NCI-H187 (cell line): ENCODE results near the gene MACROD1.

Experiments used
- DNase-seq, 2 experiments: peaks; one replicate each; lab custom pipeline; 2025; lab: John Stamatoyannopoulos, UW

The MACROD1 gene

DNA sequence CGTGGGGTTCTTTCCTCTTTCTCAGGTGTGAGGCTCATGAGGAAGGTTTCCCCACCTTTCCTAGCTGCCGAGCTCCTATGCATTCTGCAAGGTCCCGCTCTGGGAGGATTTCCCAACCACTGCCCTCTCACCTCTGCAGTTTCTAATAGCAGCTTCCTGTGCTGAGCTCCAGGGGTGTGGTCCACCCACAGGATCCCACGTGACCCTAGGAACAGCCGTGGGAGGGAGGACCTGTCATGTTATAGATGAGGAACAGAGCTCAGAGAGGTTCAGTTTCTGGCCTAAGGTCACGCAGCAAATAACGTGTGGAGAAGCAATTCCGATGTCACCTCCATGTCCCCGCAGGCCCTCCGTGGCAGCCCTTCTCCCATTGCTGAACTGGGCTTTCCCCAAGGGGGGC, 91.7 kb downstream of the MACROD1 start:
- DNase-seq: no peak

DNA sequence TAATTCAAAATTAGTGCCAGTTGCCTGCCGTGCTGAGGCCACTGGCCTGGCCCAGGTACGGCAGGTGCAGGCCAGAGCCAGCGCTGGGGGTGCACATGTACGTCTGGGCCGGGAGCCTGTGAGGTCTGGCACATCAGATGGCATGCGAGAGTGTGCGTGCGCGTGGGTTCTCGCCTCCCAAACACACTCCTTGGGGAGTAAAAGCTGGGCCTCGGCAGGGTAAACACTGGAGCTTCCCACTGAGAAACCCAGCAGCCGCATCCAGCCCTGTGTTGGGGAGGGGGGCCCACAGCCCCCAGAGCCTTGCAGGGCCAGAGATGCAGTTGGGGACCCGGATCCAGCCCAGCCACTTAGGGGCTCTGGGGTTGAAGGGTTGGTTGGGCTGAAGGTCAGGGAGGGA, 92.4 kb downstream of the MACROD1 start:
- no peak for DNase-seq

GRCh38 chr11:64072871-64073270, 93.0 kb downstream of the MACROD1 start:
- DNase-seq: no peak

DNA sequence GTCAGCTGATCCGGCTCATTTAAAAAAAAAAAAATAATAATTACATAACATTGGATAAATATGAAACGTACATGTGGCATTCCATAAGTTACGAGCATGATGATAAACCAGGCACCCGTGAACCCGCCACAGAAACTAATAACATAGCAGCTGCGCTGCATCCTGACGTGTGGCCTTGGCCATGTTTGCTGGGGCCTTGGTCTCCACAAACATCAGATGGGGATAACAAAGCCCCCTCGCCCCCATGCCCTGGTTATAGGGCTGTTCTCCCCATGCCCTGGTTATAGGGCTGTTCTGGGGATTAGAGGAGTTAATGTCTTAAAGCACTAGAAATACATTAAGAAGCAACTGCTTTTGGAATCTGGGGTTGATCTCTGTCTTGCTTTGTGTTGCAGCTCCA, 93.5 kb downstream of the MACROD1 start:
- DNase-seq: no peak

- no peak for DNase-seq
These were observed 94.1 kb downstream of the MACROD1 start for GRCh38 chr11:64071849-64072248.

DNA sequence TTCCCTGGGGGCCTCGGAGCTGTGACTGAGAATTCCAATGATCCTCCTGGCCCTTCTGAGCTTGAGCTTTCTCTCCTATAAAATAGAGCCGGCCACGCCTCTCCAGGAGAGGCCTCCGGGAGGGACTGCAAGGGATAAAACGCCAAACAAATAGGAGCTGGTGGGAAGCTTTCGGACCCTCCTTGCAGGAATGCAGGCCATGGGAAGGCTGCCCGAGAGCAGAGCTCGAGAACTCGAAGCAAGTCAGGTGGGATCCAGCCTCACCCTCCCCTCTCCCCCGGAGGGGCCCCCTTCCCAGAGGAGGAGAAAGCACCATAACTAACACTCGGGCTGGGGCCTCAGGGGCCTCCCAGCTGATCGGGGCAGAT, 95.6 kb downstream of the MACROD1 start:
- DNase-seq: no peak

DNA sequence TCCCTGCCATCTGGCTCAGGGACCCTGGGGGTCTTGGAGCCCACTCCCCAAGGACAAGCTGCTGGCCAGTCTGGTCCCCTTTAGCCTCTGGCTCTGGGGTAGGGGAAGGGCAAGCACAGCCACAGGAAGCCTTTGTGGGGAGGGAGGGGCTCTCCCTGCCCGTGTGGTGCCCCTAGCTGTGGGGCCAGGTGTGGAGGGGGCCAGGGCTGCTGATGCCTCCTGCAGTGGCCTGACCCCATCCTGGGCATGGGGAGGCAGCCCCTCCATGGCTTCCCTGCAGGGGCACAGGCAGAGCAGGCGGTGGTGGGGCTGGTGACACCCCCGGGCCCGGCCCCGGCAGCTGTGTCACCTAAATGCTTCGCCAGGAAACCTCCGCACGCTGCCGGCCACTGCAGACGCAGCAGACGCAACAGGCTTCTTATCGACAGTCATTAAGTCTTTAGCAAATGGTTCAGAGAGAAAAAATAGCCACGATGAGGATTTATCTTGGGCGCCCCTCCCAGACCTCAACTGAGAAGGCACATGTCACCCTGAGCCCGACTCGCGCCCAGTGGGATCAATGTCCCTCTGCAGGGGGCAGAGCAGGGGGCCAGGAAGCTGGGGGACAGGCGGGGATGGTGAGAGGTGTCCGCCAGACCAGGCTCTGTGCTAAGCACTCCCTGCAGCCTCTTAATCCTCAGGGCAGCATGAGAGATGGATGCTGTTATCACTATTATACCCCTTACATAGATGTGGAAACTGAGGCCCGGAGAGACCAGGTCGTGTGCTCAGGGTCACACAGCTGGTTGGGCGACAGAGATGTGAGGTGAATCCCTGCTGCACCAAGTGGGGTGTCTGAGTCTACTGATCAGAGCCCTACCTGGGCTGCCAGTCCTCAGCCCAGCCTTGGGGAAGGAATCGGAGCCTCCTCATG, 96.3 kb downstream of the MACROD1 start:
- DNase-seq: no peak

GRCh38 chr11:64068705-64069400, 97.1 kb downstream of the MACROD1 start:
- no peak for DNase-seq

DNA sequence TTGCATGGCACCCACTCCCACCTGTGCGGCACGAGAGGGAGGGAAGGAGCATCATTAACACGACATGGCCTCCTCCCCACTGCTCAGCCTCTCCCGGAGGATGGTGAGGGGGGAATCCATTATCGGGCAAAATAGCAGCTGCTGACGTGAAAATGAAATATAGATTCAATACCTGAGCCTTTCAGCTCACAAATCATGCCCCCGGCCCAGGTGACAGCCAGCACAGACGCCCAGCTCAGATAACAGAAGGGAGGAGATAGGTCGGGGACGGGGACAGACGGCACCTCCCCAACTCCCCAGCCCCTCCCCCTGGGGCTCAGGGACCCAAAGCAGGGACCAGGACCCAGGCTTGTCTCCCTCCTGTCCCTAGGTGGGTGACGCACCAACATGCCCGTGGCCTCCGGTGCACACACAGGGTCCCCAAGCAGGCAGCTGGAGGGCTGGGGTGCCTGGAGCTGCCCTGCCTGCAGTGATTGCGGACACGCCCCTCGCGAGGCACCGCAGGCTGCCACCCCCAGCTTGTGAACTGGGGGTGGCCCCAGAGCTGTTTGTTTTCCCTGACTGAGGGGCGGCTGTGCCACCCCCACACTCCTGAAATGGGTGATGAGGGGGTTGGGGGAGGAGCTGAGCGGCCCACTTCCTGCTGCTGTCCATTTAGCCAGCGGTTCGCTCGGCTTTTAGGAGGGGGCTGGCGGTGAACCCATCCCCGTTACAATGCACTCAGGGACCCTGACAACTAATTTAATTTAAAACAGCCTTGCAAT, 98.5 kb downstream of the MACROD1 start:
- DNase-seq: no peak

DNA sequence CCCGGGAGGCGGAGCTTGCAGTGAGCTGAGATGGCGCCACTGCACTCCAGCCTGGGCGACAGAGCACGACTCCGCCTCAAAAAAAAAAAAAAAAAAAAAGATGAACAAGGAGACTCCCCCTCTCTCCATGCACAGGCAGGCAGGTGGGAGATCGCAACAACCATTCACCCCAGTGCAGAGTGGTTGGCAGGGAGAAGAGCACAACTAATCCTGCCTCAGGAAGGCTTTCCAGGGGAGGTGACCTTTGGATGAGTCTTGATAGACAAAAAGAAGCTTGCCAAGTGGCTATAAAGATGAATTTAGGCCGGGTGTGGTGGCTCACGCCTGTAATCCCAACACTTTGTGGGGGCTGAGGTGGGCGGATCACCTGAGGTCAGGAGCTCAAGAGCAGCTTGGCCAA, 100.2 kb downstream of the MACROD1 start:
- DNase-seq: no peak

- no peak for DNase-seq
These were observed 100.8 kb downstream of the MACROD1 start for GRCh38 chr11:64065141-64065465.

- DNase-seq: no peak
These were observed 101.4 kb downstream of the MACROD1 start for GRCh38 chr11:64064374-64065140.

DNA sequence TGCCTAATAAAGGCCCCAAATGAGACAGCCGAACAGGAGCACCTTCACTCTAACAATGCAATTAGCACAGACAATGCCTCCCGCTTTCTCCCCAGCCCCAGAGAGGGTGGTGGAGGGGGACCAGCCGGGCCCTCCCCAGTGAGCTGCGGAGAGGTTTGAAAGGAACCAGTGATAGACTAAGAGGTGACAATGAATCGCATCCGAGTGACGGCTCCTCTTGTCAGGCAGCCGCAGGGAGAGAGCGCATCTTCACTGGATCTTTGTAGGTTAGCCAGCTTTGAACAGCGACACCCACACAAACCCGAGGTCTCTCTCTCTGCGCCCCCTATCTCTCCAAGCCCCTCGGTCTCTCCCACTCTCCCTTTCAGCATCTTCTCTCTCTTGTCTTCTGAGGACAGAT, 102.1 kb downstream of the MACROD1 start:
- no peak for DNase-seq

- DNase-seq: no peak
These were observed 103.5 kb downstream of the MACROD1 start for GRCh38 chr11:64062185-64063039.

GRCh38 chr11:64060861-64061444, 105.0 kb downstream of the MACROD1 start:
- DNase-seq: no peak

DNA sequence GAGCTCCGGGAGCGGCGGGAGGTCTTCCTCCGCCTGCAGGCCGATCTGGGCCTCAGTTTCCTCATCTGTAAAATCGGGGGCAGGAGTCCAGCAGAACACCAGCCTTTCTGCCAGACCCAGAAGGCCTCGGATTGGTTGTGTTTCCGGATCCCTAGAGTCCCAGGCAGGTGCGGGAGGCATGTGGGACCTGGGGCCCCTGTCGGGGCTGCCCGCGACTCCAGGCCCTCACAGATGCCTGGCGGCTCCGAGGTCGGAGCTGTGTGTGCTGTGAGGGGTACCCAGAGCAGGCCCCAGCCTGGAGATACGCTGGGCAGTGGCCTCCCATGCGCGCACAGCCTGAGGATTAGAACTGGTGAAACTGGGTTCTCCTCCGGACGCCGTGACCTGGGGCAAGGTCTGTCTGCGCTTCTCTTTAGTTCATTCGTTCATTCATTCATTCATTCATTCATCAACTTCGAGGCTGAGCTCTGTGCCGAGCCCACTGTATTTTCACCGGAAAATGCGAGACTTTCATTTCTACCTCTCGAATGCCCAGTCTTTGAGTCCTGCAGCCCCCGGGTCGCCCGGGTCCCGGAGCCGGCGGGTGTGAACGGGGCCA, 105.6 kb downstream of the MACROD1 start:
- no peak for DNase-seq

DNA sequence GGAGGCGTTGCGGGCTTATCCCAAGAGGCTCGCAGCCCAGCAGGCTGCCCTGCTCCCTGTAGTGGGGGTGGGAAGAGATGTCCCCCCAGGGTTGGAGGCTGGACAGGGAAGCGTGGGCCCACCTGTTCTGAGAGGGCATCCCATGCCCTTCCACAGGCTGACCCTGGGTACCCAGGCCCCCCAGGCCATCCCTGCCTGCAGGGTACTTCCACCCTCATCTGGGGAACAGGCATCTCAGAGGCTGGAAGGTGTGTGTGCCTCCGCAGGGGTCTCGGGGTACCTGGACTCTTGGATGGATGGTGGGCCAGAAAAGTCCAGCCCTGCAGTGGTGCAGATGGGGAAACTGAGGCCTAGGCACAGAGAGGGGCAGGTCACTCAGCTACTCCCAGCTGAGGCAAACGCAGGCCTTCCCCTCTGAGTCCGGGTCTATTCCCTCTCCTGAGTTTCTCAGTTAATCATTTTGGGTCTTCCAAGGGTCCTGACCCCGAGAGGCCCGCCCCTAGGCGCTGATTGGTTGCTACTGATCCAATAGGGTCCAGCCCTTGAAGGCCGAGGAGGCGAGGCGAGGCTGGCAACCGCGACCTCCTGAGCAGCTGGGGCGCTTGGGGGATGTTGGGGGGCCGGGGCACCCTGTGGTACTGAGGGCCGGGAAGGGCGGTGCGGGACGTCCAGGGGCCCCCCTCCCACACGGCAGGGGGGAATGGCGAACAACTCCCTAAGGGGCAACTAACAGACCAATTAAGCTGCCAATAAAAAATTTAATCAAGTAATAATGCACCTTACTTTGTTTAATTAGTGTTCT, 106.4 kb downstream of the MACROD1 start:
- DNase-seq: no peak

- no peak for DNase-seq
These were observed 107.4 kb downstream of the MACROD1 start for GRCh38 chr11:64058494-64058893.

- no peak for DNase-seq
These were observed 108.0 kb downstream of the MACROD1 start for GRCh38 chr11:64057890-64058289.
